ENCODE measurements around the gene MAGEB3. TPM values are rescaled to one million over a fixed set of nuclear protein-coding genes. Genes with fewer than 3 reads are reported as not detected.

The MAGEB3 gene
- total and polyA plus RNA-seq, 2 of the 13 experiments (the other 11 are each of a cell fraction or from before 2014, with no cell fraction given) = not detected

- WGBS (ENCODE audit: low lambda C conversion rate) = 21% methylated on average over 4 of the region's 4 CpGs
- no peak overlapping the region for H3K4me3 ChIP-seq (replicated peaks in 1 of 3; ENCODE audit: insufficient read depth in 1 of 3, low read depth in 2 of 3, low read length in 3 of 3)
- no peaks in the 10 kb centered on the region for H3K4me1 ChIP-seq (ENCODE audit: insufficient read depth, low read length)
- H3K36me3 ChIP-seq (replicated peaks in 1 of 2; ENCODE audit: control insufficient read depth in 1 of 2, insufficient read depth in 2 of 2, low read length in 2 of 2) = no peaks in the 10 kb centered on the region
- DNase-seq (ENCODE audit: low spot score) = no peak
- H3K79me2 ChIP-seq (ENCODE audit: insufficient read depth, low read length) = no peaks in the 10 kb centered on the region
- H3K4me2 ChIP-seq (ENCODE audit: low read depth, low read length) = no peak overlapping the region
- no peaks in the 10 kb centered on the region for H3K9me3 ChIP-seq (ENCODE audit: low read length)
- no peak for FAIRE-seq
- H3K27me3 ChIP-seq (ENCODE audit: control insufficient read depth in 1 of 2, insufficient read depth in 2 of 2, low read length in 2 of 2) = no peaks in the 10 kb centered on the region
- in situ Hi-C loops (cut with HindIII; ENCODE audit: extremely low pct_ligation_motif_present, low pct_unique_long_range_greater_than_20kb) (no loop called here), intact Hi-C loops (cut with micrococcal nuclease; ENCODE audit: unreplicated experiment) (no loop called here)
- no peak overlapping the region for H3K27ac ChIP-seq (ENCODE audit: extremely low read length, insufficient read depth, low read length)
- H2AFZ ChIP-seq (ENCODE audit: low read length) = no peak overlapping the region
- H3K9ac ChIP-seq (ENCODE audit: insufficient read depth, low read depth, low read length) = no peak overlapping the region
- ChIA-PET POLR2A (no interaction called here), CTCF (ENCODE audit: low intra/inter-chr PET ratio, low total read pairs) (no interaction called here)
- H4K20me1 ChIP-seq (ENCODE audit: insufficient read depth, low read length) = no peaks in the 10 kb centered on the region
- no TSS peak for BruUV-seq (replicated peaks)
- ATAC-seq = no peak
- no peak for TF ChIP-seq LRRFIP1 (CRISPR knock-in tag; conservative IDR thresholded peaks at IDR 0.05)
- no peak for TF ChIP-seq SP140L (CRISPR knock-in tag; IDR thresholded peaks at IDR 0.05; ENCODE audit: borderline replicate concordance)
- no peak for TF ChIP-seq SRSF1 (optimal IDR thresholded peaks at IDR 0.05; ENCODE audit: low read depth, low read length)
- no peak for TF ChIP-seq E2F2 (CRISPR knock-in tag; IDR thresholded peaks at IDR 0.05; ENCODE audit: borderline replicate concordance)
- no peak for TF ChIP-seq NR2F6 (IDR thresholded peaks at IDR 0.05)
- no peak for TF ChIP-seq NR2F6 (CRISPR knock-in tag; IDR thresholded peaks at IDR 0.05)
- TF ChIP-seq GATAD2A (CRISPR knock-in tag; IDR thresholded peaks at IDR 0.05) = no peak
- TF ChIP-seq CERS6 (CRISPR knock-in tag; IDR thresholded peaks at IDR 0.05) = no peak
- no peak for TF ChIP-seq KLF11 (CRISPR knock-in tag; IDR thresholded peaks at IDR 0.05)
- no peak for TF ChIP-seq ZBTB40 (IDR thresholded peaks at IDR 0.05)
- no peak for TF ChIP-seq ZBTB40 (CRISPR knock-in tag; IDR thresholded peaks at IDR 0.05)
- TF ChIP-seq MEIS2 (CRISPR knock-in tag; IDR thresholded peaks at IDR 0.05) = no peak
- no peak for TF ChIP-seq ZNF878 (CRISPR knock-in tag; IDR thresholded peaks at IDR 0.05)
- no peak for TF ChIP-seq ZMYM2 (CRISPR knock-in tag; IDR thresholded peaks at IDR 0.05)
These were observed 18.4 kb downstream of the MAGEB3 start for GRCh38 chrX:30248854-30249253.
